HUES64 (cell line): Measurements from ENCODE around the gene USP17L30. TPM values are rescaled to one million over a fixed set of nuclear protein-coding genes. Genes with fewer than 3 reads are reported as not detected.
"Not testable (repeated sequence)": the region's sequence is repeated elsewhere in the genome, so short reads cannot be mapped to it uniquely, and the experiment has no call there.

Source experiments
- H3K27ac ChIP-seq: 2 replicates; pipeline ENCODE4 v1.7.0; 2013; ENCODE audit warnings: low read depth, low read length, inconsistent platforms
- H3K27me3 ChIP-seq: 2 replicates; pipeline ENCODE4 v1.6.1; 2013; ENCODE audit warnings: mild to moderate bottlenecking, low read length; ENCODE audit not compliant: insufficient read depth
- H3K36me3 ChIP-seq: 2 replicates; pipeline ENCODE4 v1.6.1; 2013; ENCODE audit warnings: mild to moderate bottlenecking, low read length; ENCODE audit not compliant: insufficient read depth
- H3K4me1 ChIP-seq: 2 replicates; pipeline ENCODE4 v1.6.1; 2013; ENCODE audit warnings: mild to moderate bottlenecking, low read length, moderate library complexity; ENCODE audit not compliant: insufficient read depth
- H3K4me3 ChIP-seq: 2 replicates; pipeline ENCODE4 v1.5.1; 2013; ENCODE audit warnings: mild to moderate bottlenecking, low read length, moderate library complexity
- H3K9ac ChIP-seq: 2 replicates; pipeline ENCODE4 v1.6.1; 2013; ENCODE audit warnings: mild to moderate bottlenecking, low read depth, low read length
- H3K9me3 ChIP-seq: 2 replicates; pipeline ENCODE4 v1.6.1; 2013; ENCODE audit warnings: low read depth, low read length; ENCODE audit not compliant: insufficient read depth
- WGBS: fragments of 150-250, 120-280 bp; methylation state at CpG from one replicate; pipeline ENCODE4 v1.1.7; 2013; ENCODE audit warnings: missing lambda C conversion rate; 5-methylcytosine and 5-hydroxymethylcytosine counted together
- polyA plus RNA-seq, 2 experiments: library from polyadenylated mRNA; stranded (reverse); fragments of 50-300 nt; gene quantifications; one replicate each; pipeline ENCODE4 v1.2.3, GENCODE V29; 2013

The USP17L30 gene
- not detected for polyA plus RNA-seq (2013, experiment 1 of 2)
- polyA plus RNA-seq (2013, experiment 2 of 2): not detected

DNA sequence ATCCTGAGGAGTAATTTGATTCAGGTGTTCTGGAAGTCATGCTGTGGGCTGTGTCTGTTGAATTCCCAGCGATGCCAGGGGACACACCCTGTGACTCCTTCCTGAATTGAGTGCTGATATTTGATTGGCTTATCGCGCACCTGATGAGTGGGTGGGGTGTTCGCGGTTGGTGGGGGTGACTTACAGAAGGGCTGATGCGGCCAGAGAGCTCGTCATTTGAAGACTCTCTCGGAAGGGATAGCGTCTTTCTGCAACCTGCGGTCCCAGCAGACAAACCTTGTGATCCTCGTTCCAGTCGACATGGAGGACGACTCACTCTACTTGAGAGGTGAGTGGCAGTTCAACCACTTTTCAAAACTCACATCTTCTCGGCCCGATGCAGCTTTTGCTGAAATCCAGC lies at the start of gene USP17L30:
TSS of gene USP17L30 (plus strand) at position 301 of the 400 bp plus-strand sequence. CDS start at position 301, 0 bp downstream.
- not testable (repeated sequence) for H3K27ac ChIP-seq, H3K27me3 ChIP-seq, H3K4me1 ChIP-seq, H3K4me3 ChIP-seq, H3K9ac ChIP-seq, H3K9me3 ChIP-seq, H3K36me3 ChIP-seq
- WGBS: no CpG with 5 or more reads among the region's 15 CpGs

DNA sequence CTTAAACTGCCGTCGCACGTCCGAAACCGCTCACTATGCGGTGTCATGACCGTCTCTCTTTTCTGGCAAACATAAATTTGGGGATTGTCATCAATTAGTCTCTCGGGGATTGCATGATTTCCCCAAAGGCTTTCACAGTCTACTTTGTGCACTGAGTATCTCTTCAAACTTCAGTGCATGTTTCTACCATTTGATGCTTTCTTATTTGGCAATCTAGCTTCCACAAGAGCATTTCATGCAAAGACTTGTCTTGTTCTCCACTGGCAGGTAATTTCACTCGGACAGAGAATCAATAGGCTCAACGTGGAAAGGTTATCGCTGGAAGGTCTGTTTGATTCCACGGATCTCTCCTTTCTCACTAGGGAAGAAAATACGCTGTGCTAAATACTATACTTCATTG lies 38.7 kb upstream of the USP17L30 start:
- not testable (repeated sequence) for H3K27ac ChIP-seq, H3K4me1 ChIP-seq, H3K9me3 ChIP-seq, H3K27me3 ChIP-seq, H3K4me3 ChIP-seq, H3K9ac ChIP-seq, H3K36me3 ChIP-seq
- 71% methylated on average over 4 of the region's 13 CpGs for WGBS

- not testable (repeated sequence) for H3K36me3 ChIP-seq, H3K27ac ChIP-seq, H3K27me3 ChIP-seq, H3K4me1 ChIP-seq, H3K9ac ChIP-seq, H3K4me3 ChIP-seq, H3K9me3 ChIP-seq
- no CpG with 5 or more reads among the region's 15 CpGs for WGBS
Measured at GRCh38 chr4:9324865-9325264, 38.1 kb upstream of the USP17L30 start, which contains the start of gene USP17L24. Gene USP17L24 (plus strand): TSS chr4:9325165. CDS start chr4:9325165, 0 bp downstream.

DNA sequence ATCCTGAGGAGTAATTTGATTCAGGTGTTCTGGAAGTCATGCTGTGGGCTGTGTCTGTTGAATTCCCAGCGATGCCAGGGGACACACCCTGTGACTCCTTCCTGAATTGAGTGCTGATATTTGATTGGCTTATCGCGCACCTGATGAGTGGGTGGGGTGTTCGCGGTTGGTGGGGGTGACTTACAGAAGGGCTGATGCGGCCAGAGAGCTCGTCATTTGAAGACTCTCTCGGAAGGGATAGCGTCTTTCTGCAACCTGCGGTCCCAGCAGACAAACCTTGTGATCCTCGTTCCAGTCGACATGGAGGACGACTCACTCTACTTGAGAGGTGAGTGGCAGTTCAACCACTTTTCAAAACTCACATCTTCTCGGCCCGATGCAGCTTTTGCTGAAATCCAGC lies 33.3 kb upstream of the USP17L30 start, which contains the start of gene USP17L25:
TSS of gene USP17L25 (plus strand) at position 301 of the 400 bp plus-strand sequence. CDS start at position 301, 0 bp downstream.
- H3K9ac ChIP-seq, H3K9me3 ChIP-seq, H3K4me1 ChIP-seq, H3K27ac ChIP-seq, H3K4me3 ChIP-seq, H3K27me3 ChIP-seq, H3K36me3 ChIP-seq: not testable (repeated sequence)
- WGBS: no CpG with 5 or more reads among the region's 15 CpGs

DNA sequence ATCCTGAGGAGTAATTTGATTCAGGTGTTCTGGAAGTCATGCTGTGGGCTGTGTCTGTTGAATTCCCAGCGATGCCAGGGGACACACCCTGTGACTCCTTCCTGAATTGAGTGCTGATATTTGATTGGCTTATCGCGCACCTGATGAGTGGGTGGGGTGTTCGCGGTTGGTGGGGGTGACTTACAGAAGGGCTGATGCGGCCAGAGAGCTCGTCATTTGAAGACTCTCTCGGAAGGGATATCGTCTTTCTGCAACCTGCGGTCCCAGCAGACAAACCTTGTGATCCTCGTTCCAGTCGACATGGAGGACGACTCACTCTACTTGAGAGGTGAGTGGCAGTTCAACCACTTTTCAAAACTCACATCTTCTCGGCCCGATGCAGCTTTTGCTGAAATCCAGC lies 28.6 kb upstream of the USP17L30 start, which contains the start of gene USP17L26:
TSS of gene USP17L26 (plus strand) at position 301 of the 400 bp plus-strand sequence. CDS start at position 301, 0 bp downstream.
- not testable (repeated sequence) for H3K36me3 ChIP-seq, H3K27ac ChIP-seq, H3K9ac ChIP-seq, H3K9me3 ChIP-seq, H3K27me3 ChIP-seq, H3K4me1 ChIP-seq, H3K4me3 ChIP-seq
- WGBS: no CpG with 5 or more reads among the region's 15 CpGs

DNA sequence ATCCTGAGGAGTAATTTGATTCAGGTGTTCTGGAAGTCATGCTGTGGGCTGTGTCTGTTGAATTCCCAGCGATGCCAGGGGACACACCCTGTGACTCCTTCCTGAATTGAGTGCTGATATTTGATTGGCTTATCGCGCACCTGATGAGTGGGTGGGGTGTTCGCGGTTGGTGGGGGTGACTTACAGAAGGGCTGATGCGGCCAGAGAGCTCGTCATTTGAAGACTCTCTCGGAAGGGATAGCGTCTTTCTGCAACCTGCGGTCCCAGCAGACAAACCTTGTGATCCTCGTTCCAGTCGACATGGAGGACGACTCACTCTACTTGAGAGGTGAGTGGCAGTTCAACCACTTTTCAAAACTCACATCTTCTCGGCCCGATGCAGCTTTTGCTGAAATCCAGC lies 23.8 kb upstream of the USP17L30 start, which contains the start of gene USP17L5:
TSS of gene USP17L5 (plus strand) at position 301 of the 400 bp plus-strand sequence. CDS start at position 301, 0 bp downstream.
- H3K27ac ChIP-seq, H3K4me3 ChIP-seq, H3K4me1 ChIP-seq, H3K9ac ChIP-seq, H3K27me3 ChIP-seq, H3K9me3 ChIP-seq, H3K36me3 ChIP-seq: not testable (repeated sequence)
- no CpG with 5 or more reads among the region's 15 CpGs for WGBS

DNA sequence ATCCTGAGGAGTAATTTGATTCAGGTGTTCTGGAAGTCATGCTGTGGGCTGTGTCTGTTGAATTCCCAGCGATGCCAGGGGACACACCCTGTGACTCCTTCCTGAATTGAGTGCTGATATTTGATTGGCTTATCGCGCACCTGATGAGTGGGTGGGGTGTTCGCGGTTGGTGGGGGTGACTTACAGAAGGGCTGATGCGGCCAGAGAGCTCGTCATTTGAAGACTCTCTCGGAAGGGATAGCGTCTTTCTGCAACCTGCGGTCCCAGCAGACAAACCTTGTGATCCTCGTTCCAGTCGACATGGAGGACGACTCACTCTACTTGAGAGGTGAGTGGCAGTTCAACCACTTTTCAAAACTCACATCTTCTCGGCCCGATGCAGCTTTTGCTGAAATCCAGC lies 19.1 kb upstream of the USP17L30 start, which contains the start of gene USP17L27:
TSS of gene USP17L27 (plus strand) at position 301 of the 400 bp plus-strand sequence. CDS start at position 301, 0 bp downstream.
- H3K4me1 ChIP-seq, H3K36me3 ChIP-seq, H3K9ac ChIP-seq, H3K9me3 ChIP-seq, H3K27ac ChIP-seq, H3K4me3 ChIP-seq, H3K27me3 ChIP-seq: not testable (repeated sequence)
- WGBS: no CpG with 5 or more reads among the region's 15 CpGs

DNA sequence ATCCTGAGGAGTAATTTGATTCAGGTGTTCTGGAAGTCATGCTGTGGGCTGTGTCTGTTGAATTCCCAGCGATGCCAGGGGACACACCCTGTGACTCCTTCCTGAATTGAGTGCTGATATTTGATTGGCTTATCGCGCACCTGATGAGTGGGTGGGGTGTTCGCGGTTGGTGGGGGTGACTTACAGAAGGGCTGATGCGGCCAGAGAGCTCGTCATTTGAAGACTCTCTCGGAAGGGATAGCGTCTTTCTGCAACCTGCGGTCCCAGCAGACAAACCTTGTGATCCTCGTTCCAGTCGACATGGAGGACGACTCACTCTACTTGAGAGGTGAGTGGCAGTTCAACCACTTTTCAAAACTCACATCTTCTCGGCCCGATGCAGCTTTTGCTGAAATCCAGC lies 14.3 kb upstream of the USP17L30 start, which contains the start of gene USP17L28:
TSS of gene USP17L28 (plus strand) at position 301 of the 400 bp plus-strand sequence. CDS start at position 301, 0 bp downstream.
- H3K9me3 ChIP-seq, H3K4me1 ChIP-seq, H3K4me3 ChIP-seq, H3K36me3 ChIP-seq, H3K27me3 ChIP-seq, H3K27ac ChIP-seq, H3K9ac ChIP-seq: not testable (repeated sequence)
- WGBS: no CpG with 5 or more reads among the region's 15 CpGs

- no CpG with 5 or more reads among the region's 18 CpGs for WGBS
- H3K27ac ChIP-seq, H3K9me3 ChIP-seq, H3K4me1 ChIP-seq, H3K36me3 ChIP-seq, H3K4me3 ChIP-seq, H3K9ac ChIP-seq, H3K27me3 ChIP-seq: not testable (repeated sequence)
Measured at GRCh38 chr4:9350866-9351265, 12.1 kb upstream of the USP17L30 start.

DNA sequence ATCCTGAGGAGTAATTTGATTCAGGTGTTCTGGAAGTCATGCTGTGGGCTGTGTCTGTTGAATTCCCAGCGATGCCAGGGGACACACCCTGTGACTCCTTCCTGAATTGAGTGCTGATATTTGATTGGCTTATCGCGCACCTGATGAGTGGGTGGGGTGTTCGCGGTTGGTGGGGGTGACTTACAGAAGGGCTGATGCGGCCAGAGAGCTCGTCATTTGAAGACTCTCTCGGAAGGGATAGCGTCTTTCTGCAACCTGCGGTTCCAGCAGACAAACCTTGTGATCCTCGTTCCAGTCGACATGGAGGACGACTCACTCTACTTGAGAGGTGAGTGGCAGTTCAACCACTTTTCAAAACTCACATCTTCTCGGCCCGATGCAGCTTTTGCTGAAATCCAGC lies 9.6 kb upstream of the USP17L30 start, which contains the start of gene USP17L29:
TSS of gene USP17L29 (plus strand) at position 301 of the 400 bp plus-strand sequence. CDS start at position 301, 0 bp downstream.
- H3K27ac ChIP-seq, H3K9ac ChIP-seq, H3K36me3 ChIP-seq, H3K9me3 ChIP-seq, H3K27me3 ChIP-seq, H3K4me3 ChIP-seq, H3K4me1 ChIP-seq: not testable (repeated sequence)
- WGBS: no CpG with 5 or more reads among the region's 15 CpGs

- not testable (repeated sequence) for H3K27ac ChIP-seq, H3K4me1 ChIP-seq, H3K4me3 ChIP-seq, H3K9me3 ChIP-seq, H3K36me3 ChIP-seq, H3K27me3 ChIP-seq, H3K9ac ChIP-seq
- 45% methylated on average over 1 of the region's 1 CpG for WGBS
Measured at GRCh38 chr4:9379881-9380280, 17.0 kb downstream of the USP17L30 start.
